GM06990 (cell line): ENCODE data around the gene CDH20.
A peak's percentile ranks its signal among the peaks of the same experiment; 100 is the strongest.

Experiments used
- DNase-seq: peaks from one replicate; pipeline ENCODE4 v3.0.0-alpha.2; 2011; ENCODE audit not compliant: insufficient read length; ENCODE audit errors: extremely low read depth
- H3K27me3 ChIP-seq: replicated peaks from 2 replicates; pipeline ENCODE4 v1.6.0; 2011; ENCODE audit warnings: low read length; ENCODE audit not compliant: control insufficient read depth, insufficient read depth
- H3K36me3 ChIP-seq: 2 replicates; pipeline ENCODE4 v1.5.1; 2011; ENCODE audit warnings: low read length; ENCODE audit not compliant: control insufficient read depth, insufficient read depth
- H3K4me3 ChIP-seq: replicated peaks from 2 replicates; pipeline ENCODE4 v1.5.1; 2011; ENCODE audit warnings: low read depth, mild to moderate bottlenecking, control low read depth, low read length
- TF ChIP-seq, protein P1 (sequence below): IDR thresholded peaks from 2 replicates; pipeline ENCODE4 v1.5.1; 2011; ENCODE audit warnings: low read length, control low read depth, mild to moderate bottlenecking, inconsistent platforms; ENCODE audit not compliant: insufficient read depth, poor library complexity, severe bottlenecking

Gene CDH20

GRCh38 chr18:61426492-61427053, 93.3 kb downstream of the CDH20 start:
- TF ChIP-seq, protein P1, sequence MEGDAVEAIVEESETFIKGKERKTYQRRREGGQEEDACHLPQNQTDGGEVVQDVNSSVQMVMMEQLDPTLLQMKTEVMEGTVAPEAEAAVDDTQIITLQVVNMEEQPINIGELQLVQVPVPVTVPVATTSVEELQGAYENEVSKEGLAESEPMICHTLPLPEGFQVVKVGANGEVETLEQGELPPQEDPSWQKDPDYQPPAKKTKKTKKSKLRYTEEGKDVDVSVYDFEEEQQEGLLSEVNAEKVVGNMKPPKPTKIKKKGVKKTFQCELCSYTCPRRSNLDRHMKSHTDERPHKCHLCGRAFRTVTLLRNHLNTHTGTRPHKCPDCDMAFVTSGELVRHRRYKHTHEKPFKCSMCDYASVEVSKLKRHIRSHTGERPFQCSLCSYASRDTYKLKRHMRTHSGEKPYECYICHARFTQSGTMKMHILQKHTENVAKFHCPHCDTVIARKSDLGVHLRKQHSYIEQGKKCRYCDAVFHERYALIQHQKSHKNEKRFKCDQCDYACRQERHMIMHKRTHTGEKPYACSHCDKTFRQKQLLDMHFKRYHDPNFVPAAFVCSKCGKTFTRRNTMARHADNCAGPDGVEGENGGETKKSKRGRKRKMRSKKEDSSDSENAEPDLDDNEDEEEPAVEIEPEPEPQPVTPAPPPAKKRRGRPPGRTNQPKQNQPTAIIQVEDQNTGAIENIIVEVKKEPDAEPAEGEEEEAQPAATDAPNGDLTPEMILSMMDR: no peak
- DNase-seq: no peak
- no peaks in the 10 kb centered on the region for H3K27me3 ChIP-seq

GRCh38 chr18:61428266-61428665, 95.0 kb downstream of the CDH20 start:
- DNase-seq: no peak
- no peaks in the 10 kb centered on the region for H3K27me3 ChIP-seq
- H3K36me3 ChIP-seq: no peaks in the 10 kb centered on the region
- no peak overlapping the region for H3K4me3 ChIP-seq
- TF ChIP-seq, protein P1: no peak

More at GRCh38 chr18:61426492-61427053, 93.3 kb downstream of the CDH20 start:
- Histone ChIP-seq H3K4me3 (no peak overlapping the region), H3K36me3 (no peaks in the 10 kb centered on the region)

GRCh38 chr18:61432590-61432989, 99.4 kb downstream of the CDH20 start:
- TF ChIP-seq, protein P1: no peak
- no peak for DNase-seq
- H3K27me3 ChIP-seq: no peaks in the 10 kb centered on the region
- no peaks in the 10 kb centered on the region for H3K36me3 ChIP-seq
- no peak overlapping the region for H3K4me3 ChIP-seq

- Histone ChIP-seq H3K36me3 (no peaks in the 10 kb centered on the region), H3K27me3 (no peaks in the 10 kb centered on the region), H3K4me3 (no peak overlapping the region)
- TF ChIP-seq, protein P1: peak; percentile 68
- no peak for DNase-seq
These were observed 101.9 kb downstream of the CDH20 start for GRCh38 chr18:61435064-61435652.

DNA sequence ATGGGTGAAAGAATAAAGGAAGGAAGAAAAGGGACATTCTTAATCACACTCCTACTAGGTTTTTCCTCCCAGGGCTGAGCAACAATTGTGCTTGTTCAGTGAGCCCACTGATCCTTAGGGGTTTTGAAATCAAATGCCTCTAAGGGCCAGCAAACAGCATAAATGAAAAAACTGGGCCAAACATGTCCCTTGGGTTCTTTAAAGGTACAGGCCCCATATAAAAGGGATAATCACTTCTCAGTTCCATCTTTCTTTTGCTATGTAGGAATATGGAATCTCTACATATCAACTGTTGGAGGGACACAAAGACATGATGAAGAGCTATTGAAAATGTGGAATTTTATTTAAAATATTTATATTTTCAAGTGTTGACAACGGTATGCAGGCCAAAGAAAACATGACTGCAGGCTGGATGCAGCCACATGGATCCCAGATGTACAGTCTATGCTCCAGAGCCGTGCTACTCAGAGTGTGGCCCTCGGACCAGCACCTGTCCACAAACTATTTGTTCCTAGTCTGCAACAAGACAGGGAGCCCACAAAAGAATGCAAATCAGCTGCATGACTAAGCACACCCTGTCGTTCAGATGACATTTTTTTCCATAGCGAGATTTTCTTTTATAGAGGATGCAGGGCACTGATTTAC, 110.0 kb downstream of the CDH20 start:
- no peak overlapping the region for H3K4me3 ChIP-seq
- no peaks in the 10 kb centered on the region for H3K27me3 ChIP-seq
- H3K36me3 ChIP-seq: no peaks in the 10 kb centered on the region
- TF ChIP-seq, protein P1: no peak
- DNase-seq: no peak
